Measurements from ENCODE around the gene PIGU.

GRCh38 chr20:34528921-34529297 is 148.0 kb downstream of the PIGU start:
- TF ChIP-seq CTCF (IDR thresholded peaks at IDR 0.05; ENCODE audit: extremely low read depth in 1 of 2, insufficient read depth in 1 of 2, low read depth in 1 of 2, low read length in 2 of 2) (no peak), POLR2A (IDR thresholded peaks at IDR 0.05; ENCODE audit: low read depth, low read length) (no peak)

All from endothelial cell of umbilical vein (primary cell).